Peyer's patch (tissue), 4 donors: ENCODE data around the gene PTPRA.

Experiments
- CTCF ChIP-seq, 6 experiments: fragments of 450-650 bp in 4 of 6; fragments of 200-600 bp in 2 of 6; sonication (generic) in 1 of 6; IDR thresholded peaks; one replicate each; pipeline ENCODE4 v1.5.1; 2017 to 2019; ENCODE audit warnings: antibody characterized with exemption in 6 of 6, mild to moderate bottlenecking in 3 of 6, moderate library complexity in 1 of 6
- POLR2A ChIP-seq, 2 donors: fragments of 450-650 bp; IDR thresholded peaks; one replicate each; pipeline ENCODE4 v1.5.1; 2017; ENCODE audit warnings: antibody characterized with exemption in 2 of 2, mild to moderate bottlenecking in 2 of 2, moderate library complexity in 2 of 2

GRCh38 chr20:2829376-2829775, 43.9 kb upstream of the PTPRA start:
- TF ChIP-seq CTCF (IDR thresholded peaks at IDR 0.05) (no peak), POLR2A (IDR thresholded peaks at IDR 0.05) (no peak)
